GM18505 (cell line): ENCODE data around the gene PID1.

Experiments
- ATAC-seq: cut with Tn5 transposase; IDR thresholded peaks from one replicate; pipeline ENCODE4 v1.9.1; 2021; ENCODE audit not compliant: unreplicated experiment
- POLR2A ChIP-seq: IDR thresholded peaks from 4 replicates; pipeline ENCODE4 v1.6.1; 2011; ENCODE audit warnings: borderline replicate concordance; ENCODE audit not compliant: insufficient read depth, insufficient read length; ENCODE audit errors: extremely low read depth

The PID1 gene

GRCh38 chr2:229275506-229275905, 4.4 kb upstream of the PID1 start:
- ATAC-seq = no peak
- no peak for TF ChIP-seq POLR2A

GRCh38 chr2:229273723-229274338, 2.7 kb upstream of the PID1 start:
- ATAC-seq = no peak

GRCh38 chr2:229273006-229273722, 2.1 kb upstream of the PID1 start:
- no peak for ATAC-seq
- TF ChIP-seq POLR2A = no peak

More at GRCh38 chr2:229273723-229274338, 2.7 kb upstream of the PID1 start:
- no peak for TF ChIP-seq POLR2A

GRCh38 chr2:229269941-229270340, 1.1 kb downstream of the PID1 start:
- no peak for TF ChIP-seq POLR2A
- ATAC-seq = no peak

GRCh38 chr2:229269146-229269545, 1.9 kb downstream of the PID1 start:
- ATAC-seq = no peak
- no peak for TF ChIP-seq POLR2A

- no peak for ATAC-seq
- TF ChIP-seq POLR2A = no peak
Measured at GRCh38 chr2:229268626-229269025, 2.5 kb downstream of the PID1 start.

GRCh38 chr2:229267080-229267479, 4.0 kb downstream of the PID1 start:
- no peak for ATAC-seq
- TF ChIP-seq POLR2A = no peak

- no peak for ATAC-seq
- TF ChIP-seq POLR2A = no peak
Measured at GRCh38 chr2:229265727-229266126, 5.4 kb downstream of the PID1 start.

- TF ChIP-seq POLR2A = no peak
- no peak for ATAC-seq
Measured at GRCh38 chr2:229261599-229261998, 9.5 kb downstream of the PID1 start.

GRCh38 chr2:229261076-229261475, 10.0 kb downstream of the PID1 start:
- TF ChIP-seq POLR2A = no peak
- ATAC-seq = no peak

GRCh38 chr2:229257985-229258384, 13.1 kb downstream of the PID1 start:
- no peak for ATAC-seq
- no peak for TF ChIP-seq POLR2A

GRCh38 chr2:229256376-229256775, 14.7 kb downstream of the PID1 start:
- TF ChIP-seq POLR2A = no peak
- no peak for ATAC-seq

GRCh38 chr2:229254206-229254605, 16.9 kb downstream of the PID1 start:
- ATAC-seq = no peak
- TF ChIP-seq POLR2A = no peak

GRCh38 chr2:229252996-229253395, 18.1 kb downstream of the PID1 start:
- TF ChIP-seq POLR2A = no peak
- ATAC-seq = no peak
